Upper lobe of left lung (tissue), 6 donors: Measurements from ENCODE around the gene ACTL10. TPM values are rescaled to one million over a fixed set of nuclear protein-coding genes. Genes with fewer than 3 reads are reported as not detected.

Source experiments
- ATAC-seq, 2 donors: fragments of 200-7000 bp; cut with Tn5 transposase; one replicate each; pipeline ENCODE4 v1.9.1; 2022; ENCODE audit warnings: mild to moderate bottlenecking in 2 of 2, moderate library complexity in 2 of 2; ENCODE audit not compliant: low FRiP score in 2 of 2
- DNase-seq, 2 donors: peaks; one replicate each; pipeline ENCODE4 v3.0.0-alpha.2; 2019 to 2020
- H3K27ac ChIP-seq, 4 donors: fragments of 200-600 bp; sonication (generic); one replicate each; pipeline ENCODE4 v1.5.1; 2016 to 2019
- H3K27me3 ChIP-seq, 4 donors: fragments of 200-600 bp; sonication (generic); one replicate each; pipeline ENCODE4 v1.5.1; 2017 to 2019
- H3K36me3 ChIP-seq, 4 donors: fragments of 200-600 bp; sonication (generic); one replicate each; pipeline ENCODE4 v1.5.1; 2016 to 2019
- H3K4me1 ChIP-seq, 4 donors: fragments of 200-600 bp; sonication (generic); one replicate each; pipeline ENCODE4 v1.5.1; 2018 to 2019
- H3K4me3 ChIP-seq, 4 donors: fragments of 200-600 bp; sonication (generic); one replicate each; pipeline ENCODE4 v1.5.1; 2017 to 2019; ENCODE audit warnings: mild to moderate bottlenecking in 2 of 4, moderate library complexity in 1 of 4
- H3K9me3 ChIP-seq, 4 donors: fragments of 200-600 bp; sonication (generic); one replicate each; pipeline ENCODE4 v1.5.1; 2018 to 2019
- CTCF ChIP-seq, 6 experiments: fragments of 450-650 bp in 4 of 6; fragments of 200-600 bp in 2 of 6; sonication (generic) in 2 of 6; IDR thresholded peaks; one replicate each; pipeline ENCODE4 v1.5.1; 2016 to 2019; ENCODE audit warnings: antibody characterized with exemption in 6 of 6
- EP300 ChIP-seq, 4 donors: sonication (generic); formaldehyde crosslinking; IDR thresholded peaks; one replicate each; pipeline ENCODE4 v1.5.1; 2017; ENCODE audit warnings: antibody characterized with exemption in 4 of 4, control low read depth in 2 of 4
- POLR2A ChIP-seq, 4 donors: fragments of 450-650 bp; IDR thresholded peaks; one replicate each; pipeline ENCODE4 v1.5.1; 2016 to 2017; ENCODE audit warnings: antibody characterized with exemption in 4 of 4, mild to moderate bottlenecking in 2 of 4
- POLR2AphosphoS5 ChIP-seq, 2 donors: sonication (generic); formaldehyde crosslinking; IDR thresholded peaks; one replicate each; pipeline ENCODE4 v1.5.1; 2017; ENCODE audit warnings: antibody characterized with exemption in 2 of 2
- WGBS, 2 donors: methylation state at CpG; one replicate each; pipeline ENCODE4 v1.1.5; 2017 to 2018; 5-methylcytosine and 5-hydroxymethylcytosine counted together
- total RNA-seq, 6 donors: library from RNA; depleted of rRNA in 4 of 6; stranded (reverse); fragments of >200 nt in 4 of 6; gene quantifications; one replicate each; pipeline versions ENCODE4 v1.1.0 to v1.2.1, GENCODE V29; 2016 to 2021
- donor health status: DM: no; HTN: no; CAD: no; lungs with moderate emphysema.
- donor health status: DM: no; HTN: yes; CAD: no; lungs with severe emphysema.

The ACTL10 gene
- total RNA-seq, 6 donors from 2014 or later, result 1.7 to 3.8 (median 2.1) TPM; not detected in 1

GRCh38 chr20:33685328-33686099 is 18.8 kb downstream of the ACTL10 start:
- Histone ChIP-seq H3K9me3 (no peaks in the 10 kb centered on the region), H3K36me3 (no peaks in the 10 kb centered on the region), H3K4me1 (peaks cover 27 to 53% (median 39%) of the 10 kb centered on the region in 4 donors), H3K27me3 (no peaks in the 10 kb centered on the region), H3K4me3 (peak overlapping the region; percentile 7 to 73 (median 55)), H3K27ac (peak overlapping the region in 2 of 4 donors; percentile 23 to 50)
- DNase-seq (no peak), ATAC-seq (no peak)
- WGBS, 2 donors, result 1 to 4% methylated on average over 14 to 33 of the region's 53 CpGs
- TF ChIP-seq POLR2A (IDR thresholded peaks at IDR 0.05) (no peak), POLR2AphosphoS5 (IDR thresholded peaks at IDR 0.05) (no peak), EP300 (IDR thresholded peaks at IDR 0.05) (no peak), CTCF (IDR thresholded peaks at IDR 0.05) (no peak)

- ATAC-seq (peak; percentile 97 to 99), DNase-seq (peak; percentile 96 to 100)
- Histone ChIP-seq H3K36me3 (no peaks in the 10 kb centered on the region), H3K27ac (peak within 1 kb of the TSS; percentile 8 to 57 (median 32)), H3K27me3 (no peaks in the 10 kb centered on the region), H3K4me1 (peaks cover 27 to 53% (median 39%) of the 10 kb centered on the region in 4 donors), H3K4me3 (peak within 1 kb of the TSS; percentile 7 to 73 (median 55)), H3K9me3 (no peaks in the 10 kb centered on the region)
- TF ChIP-seq POLR2A (IDR thresholded peaks at IDR 0.05) (peak in 1 of 4 donors; percentile 36), EP300 (IDR thresholded peaks at IDR 0.05) (no peak), POLR2AphosphoS5 (IDR thresholded peaks at IDR 0.05) (peak in 1 of 2 donors; percentile 62), CTCF (IDR thresholded peaks at IDR 0.05) (peak in 5 of 6 experiments; percentile 48 to 74 (median 58))
- 4 to 8% methylated on average over 21 to 45 of the region's 101 CpGs for WGBS, 2 donors
Observed at GRCh38 chr20:33686100-33686983, 19.6 kb downstream of the ACTL10 start, which contains the start of gene E2F1. Gene E2F1 (minus strand): TSS chr20:33686385. CDS start chr20:33686264, 121 bp downstream.

GRCh38 chr20:33686984-33687366 is 20.2 kb downstream of the ACTL10 start:
- Histone ChIP-seq H3K4me3 (peak overlapping the region in 3 of 4 donors; percentile 53 to 73 (median 57)), H3K36me3 (no peaks in the 10 kb centered on the region), H3K27ac (peak overlapping the region; percentile 8 to 57 (median 32)), H3K4me1 (peaks cover 27 to 47% (median 36%) of the 10 kb centered on the region in 4 donors), H3K9me3 (no peaks in the 10 kb centered on the region), H3K27me3 (no peaks in the 10 kb centered on the region)
- ATAC-seq (no peak), DNase-seq (no peak)
- TF ChIP-seq CTCF (IDR thresholded peaks at IDR 0.05), result no peak
- TF ChIP-seq POLR2A (IDR thresholded peaks at IDR 0.05), result no peak
- no peak for TF ChIP-seq POLR2AphosphoS5 (IDR thresholded peaks at IDR 0.05)
- no peak for TF ChIP-seq EP300 (IDR thresholded peaks at IDR 0.05)
- WGBS, 2 donors, result 80 to 82% methylated on average over 14 of the region's 14 CpGs

- no peaks in the 10 kb centered on the region for H3K9me3 ChIP-seq
- WGBS, 2 donors, result 65 to 71% methylated on average over 8 of the region's 8 CpGs
- ATAC-seq (peak in 1 of 2 donors; percentile 37), DNase-seq (no peak)
- TF ChIP-seq EP300 (IDR thresholded peaks at IDR 0.05), result no peak
- TF ChIP-seq POLR2AphosphoS5 (IDR thresholded peaks at IDR 0.05), result no peak
- TF ChIP-seq POLR2A (IDR thresholded peaks at IDR 0.05), result no peak
- TF ChIP-seq CTCF (IDR thresholded peaks at IDR 0.05), result no peak
- peak overlapping the region in 3 of 4 donors; percentile 19 to 57 (median 46) for H3K27ac ChIP-seq
- H3K4me1 ChIP-seq, result peaks cover 27 to 42% (median 34%) of the 10 kb centered on the region in 4 donors
- H3K27me3 ChIP-seq, result no peaks in the 10 kb centered on the region
- no peak overlapping the region for H3K4me3 ChIP-seq
- H3K36me3 ChIP-seq, result no peaks in the 10 kb centered on the region
Observed at GRCh38 chr20:33687370-33687915, 20.7 kb downstream of the ACTL10 start.
